Measurements from ENCODE around the gene TEKTIP1.

GRCh38 chr19:3544742-3545668 is 6.0 kb downstream of the TEKTIP1 start:
- TF ChIP-seq CTCF (IDR thresholded peaks at IDR 0.05), result peak; percentile 63 to 92 (median 77)
- TF ChIP-seq POLR2A (IDR thresholded peaks at IDR 0.05), result no peak
